Measurements from ENCODE around the gene DPP6.

Gene DPP6

GRCh38 chr7:154852205-154852604 is 800.0 kb downstream of the DPP6 start:
- no peak for DNase-seq

- no peak for DNase-seq
These were observed 801.0 kb downstream of the DPP6 start for GRCh38 chr7:154853063-154853726.

DNA sequence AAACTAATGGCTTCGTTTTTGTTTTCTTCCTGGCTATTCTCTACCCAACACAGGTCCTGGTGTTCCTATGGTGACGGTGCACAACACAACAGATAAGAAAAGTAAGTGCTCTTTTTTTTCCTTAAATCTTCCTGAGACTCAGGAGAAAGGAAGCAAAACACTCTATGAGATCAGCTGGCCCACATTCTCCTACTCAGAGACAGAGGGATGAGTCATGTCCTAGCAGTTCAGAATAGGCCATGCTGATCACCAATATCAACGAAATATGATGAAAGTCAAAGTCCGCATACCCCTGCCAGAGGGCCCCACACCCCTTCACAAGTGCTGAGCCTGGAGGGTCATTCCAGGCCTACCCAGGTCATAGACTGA is 801.5 kb downstream of the DPP6 start:
- DNase-seq: no peak

DNA sequence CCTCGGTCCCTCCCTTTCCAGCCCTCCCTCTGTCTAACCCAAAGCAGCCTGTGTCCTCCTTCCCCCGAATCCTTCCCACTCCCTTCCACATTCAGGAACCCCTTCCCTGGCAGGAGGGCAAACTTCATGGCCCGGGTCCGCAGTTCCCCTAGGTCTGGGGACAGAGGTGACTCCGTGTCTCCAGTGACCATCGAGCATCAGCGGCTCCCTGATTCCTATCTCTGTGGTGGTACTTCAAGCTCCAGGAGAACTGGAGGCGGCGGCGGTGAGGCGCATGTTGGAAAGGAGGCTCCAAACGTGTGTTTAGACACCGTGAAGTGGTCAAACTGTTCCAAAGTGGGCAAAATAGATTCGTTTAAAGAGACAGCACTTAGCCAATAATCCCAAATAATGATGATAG is 802.6 kb downstream of the DPP6 start:
- no peak for DNase-seq

- no peak for DNase-seq
These were observed 803.2 kb downstream of the DPP6 start for GRCh38 chr7:154855366-154855765.

DNA sequence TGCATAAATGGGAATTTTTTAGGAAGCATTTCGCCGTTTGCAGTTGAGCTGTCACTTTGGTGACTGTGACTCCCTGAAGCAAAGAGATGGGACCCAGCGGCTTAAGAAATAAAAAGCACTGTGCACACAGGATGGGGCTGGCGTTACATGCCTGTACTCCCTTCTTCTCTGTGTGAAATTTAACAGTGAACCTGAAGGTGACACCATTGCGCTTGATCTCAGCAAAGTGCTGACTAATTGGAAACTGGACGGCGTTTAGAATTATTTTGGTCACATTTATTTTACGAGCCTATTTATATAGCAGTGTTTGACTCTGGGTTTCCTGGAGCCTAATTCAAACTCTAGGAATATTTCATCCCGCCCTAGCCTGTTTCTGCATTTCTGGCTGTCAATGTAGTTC is 804.5 kb downstream of the DPP6 start:
- DNase-seq: no peak

GRCh38 chr7:154857240-154857639 is 805.0 kb downstream of the DPP6 start:
- DNase-seq: no peak

- DNase-seq: no peak
These were observed 805.8 kb downstream of the DPP6 start for GRCh38 chr7:154857728-154858681.

- no peak for DNase-seq
These were observed 806.8 kb downstream of the DPP6 start for GRCh38 chr7:154858836-154859537.

GRCh38 chr7:154859747-154860620 is 807.8 kb downstream of the DPP6 start:
- DNase-seq: no peak

GRCh38 chr7:154860621-154861375 is 808.6 kb downstream of the DPP6 start:
- no peak for DNase-seq

DNA sequence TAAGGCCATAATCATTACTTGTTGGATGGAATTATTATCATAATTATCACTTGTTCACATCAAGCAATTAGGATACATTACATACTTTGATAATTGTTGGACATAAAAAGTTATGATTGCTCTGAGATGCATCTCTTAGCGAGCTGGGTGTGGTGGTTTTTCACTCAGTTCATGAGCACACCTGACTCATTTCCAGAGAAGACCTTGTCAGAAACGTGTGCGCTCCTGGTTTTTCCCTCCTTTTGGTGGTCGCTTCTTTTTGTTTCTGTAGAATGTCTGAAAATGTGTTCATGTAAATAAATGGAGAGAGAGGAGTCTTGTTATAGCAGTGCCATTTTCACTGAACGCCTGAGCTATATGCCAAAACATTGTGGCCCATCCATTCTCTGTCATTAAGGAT is 809.4 kb downstream of the DPP6 start:
- DNase-seq: no peak

DNA sequence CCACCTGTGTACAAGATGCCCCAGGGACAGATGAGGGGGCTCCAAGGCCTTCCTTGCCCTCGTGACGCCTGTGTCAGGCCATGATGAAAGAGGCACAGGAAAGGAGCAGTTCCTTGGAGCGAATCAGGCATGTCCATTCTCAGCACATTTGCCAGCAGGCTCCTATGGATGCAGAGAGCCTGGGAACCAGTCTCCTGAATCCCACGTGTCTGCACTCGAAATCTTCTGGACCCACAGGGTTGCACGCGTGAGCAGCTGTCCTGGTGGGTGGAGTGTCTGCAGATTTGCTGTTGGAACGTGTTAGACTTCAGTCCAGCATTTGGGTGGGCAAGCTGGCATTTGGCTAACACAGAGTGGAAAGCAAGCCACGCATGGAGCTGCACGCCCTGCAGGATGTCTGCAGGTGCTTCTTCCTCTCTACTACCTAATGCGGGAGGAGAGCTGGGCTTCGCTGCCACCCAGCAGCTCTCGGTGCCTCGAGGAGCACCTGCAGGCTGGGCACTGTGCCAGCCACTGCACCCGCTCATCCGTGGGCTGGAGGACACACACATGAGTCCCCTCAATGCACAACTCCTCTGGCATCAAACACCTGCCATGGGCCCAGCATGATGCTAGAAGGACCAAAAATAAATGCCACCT is 810.1 kb downstream of the DPP6 start:
- no peak for DNase-seq

GRCh38 chr7:154863766-154864522 is 811.7 kb downstream of the DPP6 start:
- DNase-seq: no peak

DNA sequence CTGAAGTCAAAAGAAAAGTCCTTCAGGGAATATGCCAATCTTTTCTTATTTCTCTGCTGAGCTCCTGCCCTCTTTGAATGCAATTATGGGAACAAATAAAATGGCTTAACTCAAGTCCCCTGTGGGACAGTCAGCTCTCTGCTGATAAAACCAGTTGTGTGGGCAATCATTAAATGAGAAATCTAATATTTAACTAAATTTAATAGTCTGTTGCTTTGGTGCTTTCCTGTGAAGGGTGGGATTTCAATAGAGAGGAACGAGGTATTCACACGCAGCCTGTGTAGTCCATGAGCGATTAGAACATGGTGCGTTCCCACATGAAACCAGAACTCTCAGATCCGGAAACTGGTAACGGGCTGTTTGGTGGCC is 812.3 kb downstream of the DPP6 start:
- no peak for DNase-seq

DNA sequence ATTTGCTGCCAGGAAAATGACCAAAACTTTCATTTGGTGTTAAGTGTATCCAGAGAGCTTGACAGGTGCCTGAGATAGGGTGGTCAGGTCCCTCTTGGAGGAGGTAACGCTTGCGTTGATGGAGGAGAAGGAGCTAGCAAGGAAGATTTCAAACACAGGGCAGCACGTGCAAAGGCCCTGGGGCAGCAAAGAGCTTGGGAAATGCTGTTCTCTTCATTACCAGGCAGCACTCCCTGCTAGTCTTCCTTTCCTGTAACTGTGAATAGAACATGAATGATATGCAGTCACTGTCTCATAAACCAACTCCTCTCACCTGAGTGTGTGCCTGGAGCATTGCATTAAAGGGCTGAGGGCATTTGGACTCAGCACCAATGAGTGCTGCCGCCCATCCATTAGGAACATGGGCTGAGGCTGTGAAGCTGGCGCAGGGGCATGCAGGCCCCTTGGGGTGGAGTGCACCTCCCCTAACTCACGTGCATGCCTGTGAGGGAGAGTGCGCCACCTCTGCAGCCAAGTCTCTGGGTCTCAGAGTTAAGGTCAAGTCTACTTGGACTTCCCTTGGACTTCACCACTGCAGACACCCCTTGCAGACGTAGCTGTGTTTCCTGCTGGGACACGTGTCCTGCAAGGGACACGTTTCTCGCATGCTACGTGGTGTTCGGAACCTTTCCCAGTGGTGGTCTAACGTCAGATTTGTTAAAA is 813.9 kb downstream of the DPP6 start:
- DNase-seq: no peak

- no peak for DNase-seq
These were observed 814.9 kb downstream of the DPP6 start for GRCh38 chr7:154867068-154867467.

GRCh38 chr7:154868921-154869320 is 816.7 kb downstream of the DPP6 start:
- no peak for DNase-seq

GRCh38 chr7:154869436-154869835 is 817.2 kb downstream of the DPP6 start:
- DNase-seq: no peak

GRCh38 chr7:154871507-154871906 is 819.3 kb downstream of the DPP6 start:
- no peak for DNase-seq
